HFF-Myc (cell line): Measurements from ENCODE around the gene UHMK1.
A peak's percentile ranks its signal among the peaks of the same experiment; 100 is the strongest.

Experiments
- DNase-seq: peaks from one replicate; pipeline ENCODE4 v3.0.0-alpha.2; 2011; ENCODE audit warnings: low read depth; ENCODE audit errors: extremely low read depth
- H3K4me3 ChIP-seq: replicated peaks from 2 replicates; pipeline ENCODE4 v1.5.1; 2011; ENCODE audit warnings: low read depth, mild to moderate bottlenecking, control low read depth, low read length
- CTCF ChIP-seq: IDR thresholded peaks from 2 replicates; pipeline ENCODE4 v1.5.1; 2012; ENCODE audit warnings: mild to moderate bottlenecking, low read depth, low read length, control low read depth; ENCODE audit errors: missing control alignments

UHMK1 gene

GRCh38 chr1:162527314-162527713 is 29.7 kb downstream of the UHMK1 start:
- no peak for TF ChIP-seq CTCF
- no peak for DNase-seq
- no peak overlapping the region for H3K4me3 ChIP-seq

GRCh38 chr1:162530307-162530987 is 32.8 kb downstream of the UHMK1 start:
- DNase-seq, result no peak

GRCh38 chr1:162530988-162531319 is 33.3 kb downstream of the UHMK1 start:
- no peak for TF ChIP-seq CTCF
- DNase-seq, result no peak
- no peak overlapping the region for H3K4me3 ChIP-seq

More at GRCh38 chr1:162530307-162530987, 32.8 kb downstream of the UHMK1 start:
- H3K4me3 ChIP-seq, result no peak overlapping the region
- TF ChIP-seq CTCF, result no peak

GRCh38 chr1:162535501-162535900 is 37.9 kb downstream of the UHMK1 start:
- TF ChIP-seq CTCF, result no peak
- H3K4me3 ChIP-seq, result no peak overlapping the region
- no peak for DNase-seq

DNA sequence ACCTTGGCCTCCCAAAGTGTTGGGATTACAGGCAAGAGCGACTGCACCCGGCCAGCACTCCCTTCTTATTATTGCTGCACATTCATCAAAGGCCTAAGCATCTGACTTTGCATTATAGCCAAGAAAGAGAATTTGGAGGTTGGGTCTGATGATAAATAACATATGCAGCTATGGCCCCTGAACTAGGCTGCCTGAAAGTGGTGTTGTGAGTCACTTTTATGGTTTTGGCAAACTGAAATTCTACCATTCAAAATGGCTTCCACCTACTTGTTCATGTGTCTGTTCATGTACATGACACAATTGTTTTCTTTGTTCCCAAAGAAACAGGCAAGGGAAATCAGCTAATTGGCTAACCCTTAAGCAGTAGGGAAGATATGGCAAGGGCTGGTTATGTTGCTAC is 38.9 kb downstream of the UHMK1 start:
- no peak for TF ChIP-seq CTCF
- no peak overlapping the region for H3K4me3 ChIP-seq
- peak; percentile 74 for DNase-seq

DNA sequence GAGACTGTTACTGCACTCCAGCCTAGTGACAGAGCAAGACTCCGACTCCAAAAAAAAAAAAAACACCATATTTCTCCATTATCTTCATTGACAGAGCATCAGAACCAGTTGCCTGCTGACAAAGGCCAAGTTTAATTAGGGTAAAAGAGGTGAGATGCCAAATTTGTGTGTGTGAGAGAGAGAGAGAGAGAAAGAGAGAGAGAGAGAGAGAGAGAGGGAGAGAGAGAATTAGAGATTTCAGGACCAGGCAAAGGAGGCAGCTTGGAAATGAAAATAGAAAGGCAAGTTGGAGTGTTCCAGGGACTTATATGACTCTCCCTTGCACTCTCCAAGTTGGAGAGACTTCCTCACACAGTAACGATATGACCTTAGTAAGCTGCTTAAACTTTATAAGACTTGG is 39.6 kb downstream of the UHMK1 start:
- no peak overlapping the region for H3K4me3 ChIP-seq
- DNase-seq, result no peak
- TF ChIP-seq CTCF, result no peak
